Embryonic facial prominence (tissue), 1 donor: ENCODE measurements around the gene DAP.
"Not testable (repeated sequence)": the region's sequence is repeated elsewhere in the genome, so short reads cannot be mapped to it uniquely, and the experiment has no call there.

Source experiments
- DNase-seq: peaks from one replicate; pipeline ENCODE4 v3.0.0-alpha.2; 2016; ENCODE audit errors: extremely low spot score

DAP gene

GRCh38 chr5:10654566-10654965 is 106.5 kb downstream of the DAP start:
- no peak for DNase-seq

- no peak for DNase-seq
These were observed 107.2 kb downstream of the DAP start for GRCh38 chr5:10653751-10654400.

- no peak for DNase-seq
These were observed 108.0 kb downstream of the DAP start for GRCh38 chr5:10653043-10653442.

GRCh38 chr5:10652606-10653005 is 108.4 kb downstream of the DAP start:
- no peak for DNase-seq

- DNase-seq = no peak
These were observed 108.9 kb downstream of the DAP start for GRCh38 chr5:10652151-10652550.

GRCh38 chr5:10649666-10650380 is 111.2 kb downstream of the DAP start:
- no peak for DNase-seq

- no peak for DNase-seq
These were observed 112.0 kb downstream of the DAP start for GRCh38 chr5:10648806-10649665.

- DNase-seq = no peak
These were observed 113.4 kb downstream of the DAP start for GRCh38 chr5:10647640-10648039.

GRCh38 chr5:10645671-10646070 is 115.4 kb downstream of the DAP start:
- no peak for DNase-seq

- DNase-seq = no peak
These were observed 115.9 kb downstream of the DAP start for GRCh38 chr5:10645146-10645545.

GRCh38 chr5:10644192-10644591 is 116.8 kb downstream of the DAP start:
- no peak for DNase-seq

GRCh38 chr5:10642367-10642766 is 118.7 kb downstream of the DAP start:
- DNase-seq = no peak

GRCh38 chr5:10639846-10640368 is 121.1 kb downstream of the DAP start:
- no peak for DNase-seq

GRCh38 chr5:10638723-10639122 is 122.3 kb downstream of the DAP start:
- DNase-seq = not testable (repeated sequence)

- no peak for DNase-seq
These were observed 123.1 kb downstream of the DAP start for GRCh38 chr5:10637944-10638343.

- no peak for DNase-seq
These were observed 124.5 kb downstream of the DAP start for GRCh38 chr5:10636363-10637142.

- DNase-seq = no peak
These were observed 125.1 kb downstream of the DAP start for GRCh38 chr5:10635867-10636350.

GRCh38 chr5:10635257-10635866 is 125.7 kb downstream of the DAP start:
- no peak for DNase-seq

GRCh38 chr5:10634562-10634961 is 126.5 kb downstream of the DAP start:
- no peak for DNase-seq

- no peak for DNase-seq
These were observed 127.0 kb downstream of the DAP start for GRCh38 chr5:10634050-10634449.
